Mesenteric fat pad (tissue), 1 donor: ENCODE results near the gene TMEM87A. TPM values are rescaled to one million over a fixed set of nuclear protein-coding genes. Genes with fewer than 3 reads are reported as not detected.

Experiments
- DNase-seq: peaks from one replicate; pipeline ENCODE4 v3.0.0-alpha.2; 2020; ENCODE audit warnings: low spot score
- total RNA-seq: library from RNA; stranded (reverse); fragmentation: NEBNext Ultra II Directional; extraction: Animal tissue kit (Norgen Biotek cat#: 25700); gene quantifications from one replicate; pipeline ENCODE4 v1.2.1, GENCODE V29; 2021
- donor health status: DM: yes; HTN: yes; CAD: no.

TMEM87A gene
- total RNA-seq, 1 donor from 2014 or later = 49.4 TPM

DNA sequence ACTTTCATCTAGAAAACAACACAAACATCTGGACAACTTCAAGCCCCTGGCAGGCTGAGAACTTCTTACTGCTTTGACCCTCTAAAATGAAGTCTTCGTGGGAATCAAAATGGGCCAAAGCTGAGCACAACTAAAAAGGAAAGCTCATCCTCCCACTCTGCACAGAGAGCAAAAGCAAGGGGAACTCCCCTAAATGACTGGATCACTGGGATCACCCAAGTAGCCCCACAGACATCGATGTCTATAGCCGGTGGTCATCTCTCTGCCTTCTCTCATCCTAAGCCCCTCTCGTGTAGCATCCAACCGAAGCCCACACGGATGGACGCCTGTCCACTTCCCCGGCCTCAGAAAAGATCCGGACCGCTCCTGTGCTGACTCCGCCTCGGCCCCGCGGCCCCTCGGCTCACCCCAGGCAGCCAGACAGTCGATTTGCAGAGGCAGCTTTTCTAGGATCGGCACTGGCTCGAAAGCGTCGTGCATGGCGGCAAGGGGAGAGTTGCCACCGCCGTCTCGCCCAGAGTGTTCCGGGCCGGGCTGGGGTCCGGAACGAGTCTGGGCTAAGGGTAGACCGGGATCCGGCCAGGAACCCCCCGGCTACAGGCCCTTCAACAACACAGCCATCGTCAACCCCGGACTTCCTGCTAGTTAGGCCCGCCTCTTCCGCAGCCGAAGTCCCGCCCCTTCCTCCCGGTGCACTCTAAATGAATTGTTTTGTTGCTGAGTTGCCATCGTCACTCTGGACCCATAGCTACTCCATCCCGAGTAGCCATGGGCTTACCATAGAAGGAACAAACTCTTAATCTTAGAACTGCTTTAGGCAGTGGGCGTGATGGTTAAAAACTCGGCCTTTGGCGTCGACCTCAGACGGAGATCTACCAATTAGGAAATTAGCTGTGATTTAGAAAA lies 65.3 kb downstream of the TMEM87A start, which contains the start of gene VPS39:
Gene VPS39, minus strand, starts transcription at position 631 of the 906 bp plus-strand sequence. Its CDS starts 151 bp downstream, at position 480.
- DNase-seq = peak; percentile 92

DNA sequence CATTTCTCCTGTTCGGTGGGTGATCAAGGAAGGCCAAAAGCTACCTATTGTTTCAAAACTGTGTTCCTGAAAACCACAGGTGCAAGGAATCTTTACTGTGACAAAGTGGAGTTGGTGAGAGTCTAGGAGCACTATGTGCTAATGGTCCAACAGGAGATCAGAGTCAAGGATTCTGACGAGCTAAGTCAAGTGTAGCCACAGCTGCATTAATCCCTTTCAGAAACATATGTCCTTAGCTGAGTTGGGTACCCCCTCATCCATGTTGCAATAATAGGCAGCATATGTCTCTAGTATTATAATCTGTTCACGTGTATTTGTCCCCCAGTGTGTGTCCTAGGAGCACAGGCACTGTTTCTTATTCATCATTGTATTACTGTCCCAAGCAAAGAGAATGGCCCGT lies 66.8 kb downstream of the TMEM87A start:
- no peak for DNase-seq

DNA sequence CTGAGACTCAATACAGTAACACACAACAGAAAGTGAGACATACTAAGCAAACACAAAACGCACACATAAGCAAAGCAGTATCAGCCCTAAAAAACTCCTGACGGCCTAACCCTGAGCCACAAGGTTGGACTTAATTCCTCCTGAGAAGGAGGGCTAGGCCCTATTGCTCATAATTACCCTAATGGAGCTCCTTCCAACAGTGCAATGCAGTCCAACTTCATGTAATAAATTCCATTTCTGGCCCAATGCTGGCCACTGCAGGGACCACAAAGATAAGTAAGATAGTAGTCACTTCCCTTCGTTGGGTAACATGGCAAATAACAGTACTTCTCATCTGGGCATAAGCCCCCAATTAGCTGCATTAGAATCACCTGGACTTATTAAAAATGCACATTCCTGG lies 69.3 kb downstream of the TMEM87A start:
- no peak for DNase-seq

DNA sequence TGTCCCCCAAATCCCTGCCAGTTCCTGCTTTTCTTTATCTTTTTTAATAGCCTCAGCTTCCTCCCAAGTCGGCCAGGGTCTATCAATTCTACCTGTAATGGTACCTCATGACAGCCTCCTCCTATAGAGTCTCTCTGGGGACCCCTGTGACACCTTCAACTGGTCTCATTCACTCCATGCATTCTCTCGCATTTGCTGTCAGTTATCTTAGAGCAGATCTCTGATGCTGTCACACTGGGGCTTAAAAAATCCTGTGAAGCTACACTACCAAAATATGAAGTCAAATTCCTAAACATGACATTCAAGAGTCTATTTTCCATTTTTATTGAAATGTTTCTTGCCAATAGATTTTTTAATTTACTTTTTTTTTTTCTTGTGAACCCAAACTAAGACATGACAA lies 70.6 kb downstream of the TMEM87A start:
- DNase-seq = no peak

DNA sequence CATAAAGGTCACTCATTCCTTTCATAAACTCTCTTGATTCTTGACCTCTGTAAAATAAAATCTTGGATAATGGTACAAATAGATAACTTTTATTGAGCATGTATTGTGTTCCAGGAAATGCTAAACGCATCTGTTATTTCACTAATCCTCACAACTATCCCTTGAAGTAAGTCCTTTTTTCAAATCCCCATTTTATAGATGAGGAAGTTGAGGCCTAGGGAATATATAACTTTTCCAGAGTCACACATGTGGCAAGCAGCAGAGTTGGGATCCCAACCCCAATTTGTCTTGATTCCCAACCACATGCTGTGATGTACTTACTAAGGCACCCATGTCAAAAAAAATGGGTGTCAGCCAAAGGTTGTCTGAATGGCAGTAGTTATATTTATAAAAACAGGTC lies 71.4 kb downstream of the TMEM87A start:
- no peak for DNase-seq

DNA sequence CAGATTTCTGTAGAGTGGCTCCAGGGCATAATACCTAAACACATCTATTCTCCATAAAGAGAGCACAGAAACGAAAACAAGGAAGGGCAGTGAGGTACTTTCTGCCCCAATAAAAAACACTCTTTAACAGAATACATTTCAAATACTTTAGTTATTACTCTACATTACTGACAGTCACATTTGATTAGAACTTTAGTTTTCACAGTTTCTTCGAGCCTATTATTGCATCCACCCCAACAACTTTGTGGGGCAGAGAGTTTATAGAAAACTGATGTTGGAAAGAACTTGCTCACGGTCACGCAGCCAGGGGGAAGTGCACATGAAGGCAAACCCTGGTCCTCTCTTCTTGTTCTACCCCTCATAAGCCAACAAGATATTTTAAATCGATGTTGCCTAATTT lies 74.1 kb downstream of the TMEM87A start:
- DNase-seq = no peak

DNA sequence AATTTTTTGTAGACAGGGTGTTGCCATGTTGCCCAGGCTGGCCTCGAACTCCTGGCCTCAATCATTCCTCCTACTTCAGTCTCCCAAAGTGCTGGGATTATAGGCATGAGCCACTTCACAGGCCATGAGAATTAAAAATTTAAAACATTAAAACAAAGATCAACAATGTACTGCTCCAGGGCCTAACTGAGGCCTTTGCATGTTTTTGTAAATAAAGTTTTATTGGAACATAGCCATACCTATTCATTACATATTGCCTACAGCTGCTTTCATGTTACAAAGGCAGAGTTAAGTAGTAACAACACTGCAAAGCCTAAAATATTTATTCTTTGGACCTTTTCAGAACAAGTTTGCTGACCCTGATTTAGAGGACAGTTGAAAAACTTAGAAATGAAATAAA lies 74.7 kb downstream of the TMEM87A start:
- no peak for DNase-seq

DNA sequence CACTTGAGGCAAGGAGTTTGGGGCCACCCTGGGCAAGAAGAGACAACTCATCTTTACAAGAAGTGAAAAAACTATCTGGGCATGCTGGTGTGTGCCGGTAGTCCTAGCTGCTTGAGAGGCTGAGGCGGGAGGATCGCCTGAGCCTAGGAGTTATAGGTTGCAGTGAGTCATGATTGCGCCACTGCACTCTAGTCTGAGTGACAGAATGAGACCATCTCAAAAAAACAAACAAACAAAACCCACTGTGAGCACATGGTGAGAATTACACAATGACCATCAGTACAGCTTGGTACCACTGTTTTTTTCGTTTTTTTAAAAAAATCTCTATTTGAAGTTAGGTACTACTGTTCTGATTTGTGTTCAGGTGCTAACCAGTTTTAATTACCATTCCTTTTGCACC lies 78.7 kb downstream of the TMEM87A start:
- DNase-seq = no peak

DNA sequence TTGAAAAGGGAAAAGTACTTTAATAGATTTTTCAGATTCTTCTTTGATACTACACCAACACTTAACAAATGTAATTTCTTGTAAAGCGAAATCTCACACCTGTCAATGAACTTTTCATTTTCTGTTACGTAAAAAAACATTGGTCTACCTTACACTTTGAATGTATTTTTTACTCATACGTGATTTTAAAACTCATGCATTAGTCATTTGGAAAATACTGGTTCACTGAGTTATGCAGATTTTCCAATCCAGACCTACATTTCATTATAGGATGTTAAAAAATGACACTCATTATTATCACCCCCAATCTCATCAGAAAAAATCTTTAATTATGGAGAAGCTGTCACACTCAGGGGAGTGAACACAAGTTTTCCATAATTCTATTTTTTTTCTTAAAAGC lies 79.8 kb downstream of the TMEM87A start:
- no peak for DNase-seq

DNA sequence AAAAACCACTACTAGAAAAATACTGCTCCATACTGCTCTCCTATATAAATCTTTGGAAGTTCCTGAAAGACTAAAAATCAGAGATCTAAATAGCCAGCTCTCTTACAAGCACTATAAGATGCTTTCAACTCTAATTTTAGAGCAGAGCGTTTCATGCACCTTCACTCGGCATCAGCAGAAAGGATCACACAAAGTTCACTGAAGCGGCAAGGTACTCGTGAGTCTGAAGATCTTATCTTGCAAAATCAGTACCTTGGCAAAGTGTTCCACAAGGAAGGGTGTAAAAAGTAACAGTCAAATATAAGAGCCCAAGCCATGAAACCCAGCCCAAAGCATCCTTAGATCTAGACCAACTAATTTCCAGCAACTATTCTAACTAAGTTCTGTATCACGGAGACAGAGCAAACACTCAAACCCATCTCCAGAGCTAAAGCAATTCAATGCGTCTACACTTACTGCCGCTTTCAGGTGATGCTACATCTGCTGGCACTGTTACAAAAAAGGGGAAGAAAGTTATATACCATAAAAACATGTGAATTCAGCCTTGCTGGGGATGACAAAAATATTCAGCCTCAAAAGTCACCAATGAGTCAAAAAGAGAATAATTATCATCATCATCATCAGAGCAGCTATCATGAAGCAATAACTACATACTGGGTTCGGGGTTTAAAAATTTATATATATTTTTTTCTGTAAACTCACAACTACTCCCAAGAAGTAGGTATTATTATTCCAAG lies 81.5 kb downstream of the TMEM87A start:
- DNase-seq = no peak

DNA sequence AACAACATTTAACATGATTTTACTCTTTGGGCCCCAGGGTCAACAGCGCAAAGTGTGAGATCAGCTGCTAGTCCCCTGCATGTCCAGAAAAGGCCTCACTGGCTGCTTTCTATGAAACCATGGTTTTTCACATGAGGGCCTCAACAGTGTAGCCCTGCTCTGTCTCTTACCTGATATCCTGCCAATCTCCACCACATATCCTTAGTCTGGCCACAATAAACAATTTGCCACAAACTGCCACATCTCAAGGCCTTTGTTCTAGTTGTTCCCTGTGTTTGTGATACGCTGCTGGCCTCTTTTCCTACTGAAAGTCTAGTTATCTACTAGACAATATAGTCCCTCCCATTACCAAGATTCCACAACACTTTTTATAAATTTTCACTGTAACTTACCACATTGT lies 82.9 kb downstream of the TMEM87A start:
- DNase-seq = no peak

DNA sequence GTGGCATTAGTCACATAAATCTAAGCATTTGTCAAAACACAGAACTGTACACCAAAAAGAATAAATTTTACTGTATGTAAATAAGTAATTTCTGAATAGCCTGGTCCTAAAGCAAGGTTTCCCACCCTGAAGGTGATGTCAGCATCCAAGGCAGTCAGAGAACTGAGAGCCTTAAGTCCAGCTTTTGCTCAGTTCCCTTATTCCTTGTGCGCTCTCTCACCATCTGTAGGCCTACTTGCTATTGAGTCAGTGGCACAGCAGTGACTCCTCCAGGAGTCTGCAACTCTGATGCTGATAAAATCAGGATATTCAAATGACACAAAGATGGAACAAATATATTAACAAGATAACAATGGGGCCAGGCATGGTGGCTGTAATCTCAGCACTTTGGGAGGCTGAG lies 87.4 kb downstream of the TMEM87A start:
- no peak for DNase-seq

DNA sequence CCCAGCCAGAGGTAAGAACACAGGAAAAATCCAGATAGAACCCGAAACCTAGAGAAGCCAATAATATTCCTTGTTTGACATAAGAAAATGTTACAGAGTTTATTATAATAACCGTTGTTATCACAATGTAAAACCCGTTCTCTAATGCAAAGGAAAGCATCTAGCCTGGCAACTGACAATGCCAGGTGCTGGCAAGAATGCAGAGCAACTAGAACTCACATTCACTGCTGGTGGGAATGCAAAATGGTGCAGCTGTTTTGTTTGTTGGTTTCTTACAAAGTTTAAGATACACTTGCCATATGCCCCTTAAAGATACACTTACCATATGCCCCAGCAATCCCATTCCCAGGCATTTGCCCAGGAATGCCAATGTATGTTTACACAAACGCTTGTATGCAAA lies 88.5 kb downstream of the TMEM87A start:
- no peak for DNase-seq

DNA sequence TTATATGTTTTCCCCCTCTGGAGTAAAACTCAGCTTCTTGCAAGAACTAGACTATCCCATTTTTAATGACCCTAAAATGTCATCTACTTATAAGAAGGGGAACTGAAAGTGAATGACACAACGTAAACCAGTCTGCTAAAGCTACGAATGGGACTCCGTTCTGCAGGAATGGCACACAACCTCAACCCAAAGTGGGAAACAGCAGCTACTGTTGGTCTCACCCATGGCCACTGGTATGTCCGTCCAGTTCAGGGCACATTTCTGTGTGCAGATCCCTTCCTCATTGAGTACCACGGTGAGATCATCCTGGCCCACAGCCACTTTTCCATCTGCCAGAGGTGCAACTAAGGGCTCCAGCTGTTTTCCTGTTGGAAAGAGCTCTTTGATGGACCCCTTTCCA lies 88.9 kb downstream of the TMEM87A start:
- no peak for DNase-seq

DNA sequence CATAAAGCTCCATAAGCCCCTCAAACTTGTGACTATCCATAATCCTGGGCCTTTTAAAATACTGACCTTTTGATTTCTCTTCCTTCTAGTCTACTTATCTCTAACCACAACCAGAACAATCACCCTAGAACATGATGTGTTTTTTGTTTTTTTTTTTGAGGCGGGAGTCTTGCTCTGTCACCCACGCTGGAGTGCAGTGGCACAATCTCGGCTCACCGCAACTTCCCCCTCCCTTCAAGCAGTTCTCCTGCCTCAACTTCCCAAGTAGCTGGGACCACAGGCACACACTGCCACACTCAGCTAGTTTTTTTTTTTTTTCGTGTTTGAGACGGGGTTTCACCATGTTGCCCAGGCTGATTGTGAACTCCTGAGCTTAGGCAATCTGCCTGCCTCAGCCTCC lies 90.3 kb downstream of the TMEM87A start:
- no peak for DNase-seq

DNA sequence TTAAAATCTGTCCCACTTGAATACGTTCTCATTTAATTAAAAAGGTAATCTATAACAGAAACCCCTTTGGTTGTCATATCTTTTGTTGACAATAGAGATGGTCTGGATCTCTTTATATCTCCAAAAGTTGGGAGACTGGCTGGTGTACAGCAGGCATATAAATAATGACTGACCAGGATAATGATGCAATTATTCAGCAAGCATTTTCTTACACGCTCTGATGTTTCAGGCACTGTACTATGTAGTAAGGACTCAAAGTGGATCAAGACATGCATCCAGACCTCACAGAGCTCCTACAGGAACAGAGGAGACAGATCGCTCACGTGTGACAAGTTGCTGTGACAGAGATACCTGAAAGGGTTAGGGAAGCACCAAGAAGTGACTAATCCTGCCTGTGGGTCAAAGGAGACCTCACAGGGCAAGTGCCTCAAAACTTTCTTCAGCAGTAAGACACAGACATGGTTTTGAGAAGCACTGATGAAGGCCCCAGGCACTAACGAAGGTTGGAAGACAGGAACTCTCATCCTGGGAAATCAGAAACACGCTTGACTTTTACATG lies 90.8 kb downstream of the TMEM87A start:
- no peak for DNase-seq

DNA sequence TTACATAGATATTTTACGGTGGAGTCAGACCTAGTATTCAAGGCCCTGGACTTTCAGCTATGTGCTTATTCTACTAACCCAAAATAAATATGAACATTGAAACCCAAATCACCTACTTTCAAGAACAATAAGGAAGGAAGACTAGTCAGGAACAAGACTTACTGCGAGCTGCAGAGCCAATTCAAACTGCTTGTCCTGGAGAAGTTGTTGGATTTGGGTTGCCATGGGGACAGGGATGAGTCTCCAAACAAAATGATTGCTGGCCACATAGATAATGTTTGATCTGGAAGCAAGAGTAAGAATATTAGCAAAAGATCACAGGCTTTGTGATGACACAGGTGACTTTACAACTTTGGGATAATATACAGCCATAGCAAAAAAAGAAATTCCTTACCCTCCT lies 95.2 kb downstream of the TMEM87A start:
- no peak for DNase-seq

DNA sequence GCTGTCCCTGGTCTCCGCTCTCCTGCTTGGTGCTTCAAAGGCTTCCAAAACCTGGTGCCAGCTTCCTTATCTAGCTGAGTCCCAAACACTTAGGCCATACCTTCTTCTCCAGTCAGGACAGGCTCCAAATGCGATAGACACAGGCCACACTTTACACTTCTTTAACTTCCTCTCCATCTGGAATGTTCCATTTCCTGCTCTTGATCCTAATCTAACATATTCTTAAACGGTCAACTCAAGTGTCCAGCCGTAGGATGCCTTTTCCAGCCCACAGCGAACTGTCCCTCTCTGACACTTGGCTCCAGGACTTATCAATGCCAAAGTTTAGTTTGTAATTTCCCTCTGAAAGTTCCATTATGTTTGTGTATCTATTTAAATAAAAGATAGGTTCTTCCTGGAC lies 97.6 kb downstream of the TMEM87A start:
- no peak for DNase-seq

DNA sequence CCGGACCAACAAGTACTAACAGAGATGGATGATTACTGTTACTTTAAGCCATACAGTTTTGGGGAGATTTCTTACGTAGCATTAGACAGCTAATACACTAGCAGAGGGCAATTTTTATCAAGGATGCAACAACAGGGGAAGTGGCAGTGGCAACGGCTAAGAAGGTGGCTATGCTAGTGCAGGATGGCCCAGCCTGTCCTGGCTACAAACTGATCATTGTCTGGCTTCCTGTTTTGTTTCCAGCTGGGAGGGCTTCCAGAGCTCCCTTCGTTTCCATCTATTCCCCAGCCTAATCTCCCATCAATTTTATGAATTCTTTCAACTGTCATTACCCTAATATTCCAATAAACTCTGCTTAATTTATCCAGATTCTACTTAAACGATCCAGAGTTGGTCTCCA lies 100.8 kb downstream of the TMEM87A start:
- no peak for DNase-seq

DNA sequence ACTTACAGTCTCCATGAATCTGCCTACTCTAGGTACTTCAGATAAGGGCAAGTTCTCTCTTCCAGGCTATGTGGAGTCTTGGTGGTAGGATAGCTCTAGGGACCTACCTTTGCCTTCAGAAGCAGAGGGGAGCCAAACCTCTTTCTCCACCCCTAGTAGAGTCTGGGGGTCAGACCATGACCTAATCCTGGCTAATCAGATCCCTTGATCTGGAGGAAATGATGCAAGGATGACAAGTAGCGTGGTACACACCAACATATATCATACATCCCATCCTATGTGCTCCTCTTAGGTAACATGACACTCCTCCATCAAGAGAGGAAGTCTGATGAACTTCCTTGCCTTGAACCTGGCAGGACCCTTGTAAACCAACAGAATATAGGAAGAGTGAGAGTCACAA lies 101.4 kb downstream of the TMEM87A start:
- DNase-seq = no peak

DNA sequence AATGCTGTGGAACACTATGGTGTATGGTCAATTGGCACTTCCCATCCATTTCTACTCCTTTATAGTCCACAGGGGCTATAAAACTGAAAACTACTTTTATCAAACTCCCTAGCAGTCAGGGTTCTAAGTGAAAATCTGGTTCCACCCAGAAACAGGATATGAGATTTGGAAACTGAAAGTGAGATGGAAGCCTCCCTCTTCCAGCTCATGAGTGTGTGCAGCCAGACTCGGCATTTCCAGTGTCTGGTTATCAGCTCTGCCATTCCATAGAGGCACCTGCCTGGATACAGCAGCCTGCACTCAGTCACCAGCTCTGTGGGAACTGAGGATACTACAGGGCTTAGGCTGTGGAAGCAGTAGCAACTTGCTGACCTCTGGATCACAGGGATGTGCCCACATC lies 102.1 kb downstream of the TMEM87A start:
- DNase-seq = no peak

DNA sequence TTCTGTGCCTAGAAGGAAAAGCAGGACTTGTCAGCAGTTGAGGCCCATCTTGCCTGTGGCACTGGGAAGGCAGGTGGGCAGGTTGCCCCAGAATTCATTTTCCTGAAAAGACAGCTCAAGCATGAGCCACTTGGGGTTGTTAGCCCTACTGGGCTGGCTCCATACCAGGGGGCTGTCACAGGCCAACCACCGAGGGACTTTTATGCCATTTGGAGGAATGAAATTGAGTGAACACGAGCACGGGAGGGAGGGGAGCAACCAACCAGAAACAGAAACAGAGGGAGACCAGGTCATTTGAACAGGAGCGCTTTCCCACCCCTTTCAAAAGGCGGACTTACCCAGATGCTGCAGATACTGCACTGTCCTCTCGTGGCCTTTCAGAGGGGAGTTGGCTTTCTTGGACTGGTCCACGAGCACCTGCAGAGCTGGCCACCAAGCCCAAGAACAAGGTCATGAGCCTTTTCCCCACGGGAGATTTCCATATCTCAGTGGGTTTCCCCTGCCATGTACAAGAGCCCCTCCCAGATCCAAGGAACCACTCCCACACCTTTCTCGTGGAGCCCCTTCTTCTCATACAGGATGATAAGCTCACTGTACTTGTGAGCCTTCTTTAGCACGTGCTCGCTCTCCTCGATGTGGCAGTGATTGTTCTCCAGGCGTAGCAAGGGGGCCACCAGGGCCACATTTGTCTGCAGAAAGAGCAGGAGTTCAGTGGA lies 106.8 kb downstream of the TMEM87A start:
- peak; percentile 67 for DNase-seq
